ENCODE measurements around the gene TEKT1. TPM values are rescaled to one million over a fixed set of nuclear protein-coding genes. Genes with fewer than 3 reads are reported as not detected.

TEKT1 gene
- polyA plus RNA-seq, 1 donor from 2014 or later = 0.06 TPM

DNA sequence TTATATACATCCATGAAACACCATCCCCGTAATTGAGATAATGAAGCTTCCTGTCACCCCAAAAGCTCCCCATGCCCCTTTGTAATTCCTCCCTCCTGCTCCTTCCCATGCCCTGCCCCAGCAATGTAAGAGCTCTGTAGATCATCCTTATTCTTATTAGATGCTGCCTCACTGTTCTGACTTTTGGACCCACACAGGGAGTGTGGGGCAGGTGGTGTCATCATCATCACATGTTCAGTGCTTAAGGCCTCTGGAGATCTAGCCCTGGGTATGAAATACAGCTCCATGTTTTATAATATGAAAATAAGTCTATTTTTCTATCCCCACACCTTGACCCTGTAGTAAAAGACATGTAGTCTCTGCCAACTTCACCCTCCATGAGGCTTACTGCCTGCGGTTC, 73.8 kb downstream of the TEKT1 start:
- Histone ChIP-seq H3F3A (ENCODE audit: insufficient read depth, low read length, poor library complexity, severe bottlenecking) (no peaks in the 10 kb centered on the region), H3K4me2 (ENCODE audit: low read length) (no peak overlapping the region), H2AFZ (ENCODE audit: low read depth, low read length) (no peak overlapping the region), H3K9me2 (ENCODE audit: insufficient read depth, low read length) (no peaks in the 10 kb centered on the region), H3K9ac (ENCODE audit: low read length) (no peak overlapping the region), H3K36me3 (ENCODE audit: insufficient read depth, low read length) (no peaks in the 10 kb centered on the region), H4K20me1 (ENCODE audit: insufficient read depth) (no peaks in the 10 kb centered on the region), H3K4me3 (ENCODE audit: low read length) (no peak overlapping the region), H3K27ac (ENCODE audit: low read length) (no peak overlapping the region), H3K79me2 (replicated peaks; ENCODE audit: insufficient read depth, low read length) (no peaks in the 10 kb centered on the region), H3K27me3 (ENCODE audit: insufficient read depth, low read depth, low read length) (no peaks in the 10 kb centered on the region), H3K9me3 (ENCODE audit: low read length) (no peaks in the 10 kb centered on the region)
- TF ChIP-seq POLR2AphosphoS5 (IDR thresholded peaks at IDR 0.05) (no peak), EZH2 (IDR thresholded peaks at IDR 0.05; ENCODE audit: borderline replicate concordance, insufficient read depth, low read length, poor library complexity, severe bottlenecking) (no peak), TAF1 (IDR thresholded peaks at IDR 0.05; ENCODE audit: low read depth) (no peak), RAD21 (conservative IDR thresholded peaks at IDR 0.05) (no peak), MXI1 (conservative IDR thresholded peaks at IDR 0.05; ENCODE audit: poor library complexity, severe bottlenecking) (no peak), EP300 (conservative IDR thresholded peaks at IDR 0.05; ENCODE audit: poor library complexity, severe bottlenecking) (no peak), SMC3 (conservative IDR thresholded peaks at IDR 0.05; ENCODE audit: poor library complexity) (no peak)
- TF ChIP-seq, protein P1, sequence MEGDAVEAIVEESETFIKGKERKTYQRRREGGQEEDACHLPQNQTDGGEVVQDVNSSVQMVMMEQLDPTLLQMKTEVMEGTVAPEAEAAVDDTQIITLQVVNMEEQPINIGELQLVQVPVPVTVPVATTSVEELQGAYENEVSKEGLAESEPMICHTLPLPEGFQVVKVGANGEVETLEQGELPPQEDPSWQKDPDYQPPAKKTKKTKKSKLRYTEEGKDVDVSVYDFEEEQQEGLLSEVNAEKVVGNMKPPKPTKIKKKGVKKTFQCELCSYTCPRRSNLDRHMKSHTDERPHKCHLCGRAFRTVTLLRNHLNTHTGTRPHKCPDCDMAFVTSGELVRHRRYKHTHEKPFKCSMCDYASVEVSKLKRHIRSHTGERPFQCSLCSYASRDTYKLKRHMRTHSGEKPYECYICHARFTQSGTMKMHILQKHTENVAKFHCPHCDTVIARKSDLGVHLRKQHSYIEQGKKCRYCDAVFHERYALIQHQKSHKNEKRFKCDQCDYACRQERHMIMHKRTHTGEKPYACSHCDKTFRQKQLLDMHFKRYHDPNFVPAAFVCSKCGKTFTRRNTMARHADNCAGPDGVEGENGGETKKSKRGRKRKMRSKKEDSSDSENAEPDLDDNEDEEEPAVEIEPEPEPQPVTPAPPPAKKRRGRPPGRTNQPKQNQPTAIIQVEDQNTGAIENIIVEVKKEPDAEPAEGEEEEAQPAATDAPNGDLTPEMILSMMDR (IDR thresholded peaks at IDR 0.05; ENCODE audit: poor library complexity, severe bottlenecking) = no peak
- TF ChIP-seq, protein P2, sequence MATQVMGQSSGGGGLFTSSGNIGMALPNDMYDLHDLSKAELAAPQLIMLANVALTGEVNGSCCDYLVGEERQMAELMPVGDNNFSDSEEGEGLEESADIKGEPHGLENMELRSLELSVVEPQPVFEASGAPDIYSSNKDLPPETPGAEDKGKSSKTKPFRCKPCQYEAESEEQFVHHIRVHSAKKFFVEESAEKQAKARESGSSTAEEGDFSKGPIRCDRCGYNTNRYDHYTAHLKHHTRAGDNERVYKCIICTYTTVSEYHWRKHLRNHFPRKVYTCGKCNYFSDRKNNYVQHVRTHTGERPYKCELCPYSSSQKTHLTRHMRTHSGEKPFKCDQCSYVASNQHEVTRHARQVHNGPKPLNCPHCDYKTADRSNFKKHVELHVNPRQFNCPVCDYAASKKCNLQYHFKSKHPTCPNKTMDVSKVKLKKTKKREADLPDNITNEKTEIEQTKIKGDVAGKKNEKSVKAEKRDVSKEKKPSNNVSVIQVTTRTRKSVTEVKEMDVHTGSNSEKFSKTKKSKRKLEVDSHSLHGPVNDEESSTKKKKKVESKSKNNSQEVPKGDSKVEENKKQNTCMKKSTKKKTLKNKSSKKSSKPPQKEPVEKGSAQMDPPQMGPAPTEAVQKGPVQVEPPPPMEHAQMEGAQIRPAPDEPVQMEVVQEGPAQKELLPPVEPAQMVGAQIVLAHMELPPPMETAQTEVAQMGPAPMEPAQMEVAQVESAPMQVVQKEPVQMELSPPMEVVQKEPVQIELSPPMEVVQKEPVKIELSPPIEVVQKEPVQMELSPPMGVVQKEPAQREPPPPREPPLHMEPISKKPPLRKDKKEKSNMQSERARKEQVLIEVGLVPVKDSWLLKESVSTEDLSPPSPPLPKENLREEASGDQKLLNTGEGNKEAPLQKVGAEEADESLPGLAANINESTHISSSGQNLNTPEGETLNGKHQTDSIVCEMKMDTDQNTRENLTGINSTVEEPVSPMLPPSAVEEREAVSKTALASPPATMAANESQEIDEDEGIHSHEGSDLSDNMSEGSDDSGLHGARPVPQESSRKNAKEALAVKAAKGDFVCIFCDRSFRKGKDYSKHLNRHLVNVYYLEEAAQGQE (IDR thresholded peaks at IDR 0.05; ENCODE audit: borderline replicate concordance) = no peak

DNA sequence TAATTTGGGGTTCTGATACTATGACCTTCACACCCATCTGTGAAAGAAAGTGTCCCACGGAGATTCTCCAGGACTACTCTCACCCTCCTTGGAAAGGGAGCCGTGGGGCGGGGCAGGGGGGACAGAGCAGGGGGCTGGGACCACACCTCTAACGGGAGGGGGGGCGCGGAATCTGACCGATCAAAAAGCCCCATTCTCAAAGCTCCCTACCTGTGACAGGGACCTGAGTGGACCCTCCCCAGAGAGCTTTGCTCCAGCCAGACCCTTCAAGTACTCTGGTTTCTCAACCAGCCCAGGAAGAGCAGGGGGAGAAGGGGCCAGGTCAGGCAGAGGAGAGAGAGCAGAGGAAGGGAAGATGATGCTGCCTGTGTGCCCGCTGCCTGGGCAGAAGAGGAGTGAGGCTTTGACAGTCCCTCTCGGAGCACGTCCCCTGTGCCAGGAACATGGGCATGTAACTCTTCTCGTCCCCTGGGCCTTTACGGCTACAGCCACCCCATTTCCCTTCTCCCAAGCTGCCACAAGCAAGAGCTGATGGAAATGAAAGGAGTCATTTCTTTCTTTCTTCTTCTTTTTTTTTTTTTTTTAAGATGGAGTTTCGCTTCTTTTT, 75.0 kb downstream of the TEKT1 start:
- Histone ChIP-seq H3K79me2 (replicated peaks; ENCODE audit: insufficient read depth, low read length) (no peaks in the 10 kb centered on the region), H3K9ac (ENCODE audit: low read length) (no peak overlapping the region), H4K20me1 (ENCODE audit: insufficient read depth) (no peaks in the 10 kb centered on the region), H3K4me3 (ENCODE audit: low read length) (no peak overlapping the region), H2AFZ (ENCODE audit: low read depth, low read length) (no peak overlapping the region), H3K36me3 (ENCODE audit: insufficient read depth, low read length) (no peaks in the 10 kb centered on the region), H3K9me2 (ENCODE audit: insufficient read depth, low read length) (no peaks in the 10 kb centered on the region), H3K27ac (ENCODE audit: low read length) (no peak overlapping the region), H3K27me3 (ENCODE audit: insufficient read depth, low read depth, low read length) (no peaks in the 10 kb centered on the region), H3F3A (ENCODE audit: insufficient read depth, low read length, poor library complexity, severe bottlenecking) (no peaks in the 10 kb centered on the region), H3K4me2 (ENCODE audit: low read length) (no peak overlapping the region), H3K9me3 (ENCODE audit: low read length) (no peaks in the 10 kb centered on the region)
- TF ChIP-seq, protein P1 (IDR thresholded peaks at IDR 0.05; ENCODE audit: poor library complexity, severe bottlenecking) = no peak
- no peak for TF ChIP-seq POLR2AphosphoS5 (IDR thresholded peaks at IDR 0.05)
- no peak for TF ChIP-seq RAD21 (conservative IDR thresholded peaks at IDR 0.05)
- no peak for TF ChIP-seq MXI1 (conservative IDR thresholded peaks at IDR 0.05; ENCODE audit: poor library complexity, severe bottlenecking)
- TF ChIP-seq, protein P2 (IDR thresholded peaks at IDR 0.05; ENCODE audit: borderline replicate concordance) = no peak
- TF ChIP-seq EP300 (conservative IDR thresholded peaks at IDR 0.05; ENCODE audit: poor library complexity, severe bottlenecking) = no peak
- no peak for TF ChIP-seq TAF1 (IDR thresholded peaks at IDR 0.05; ENCODE audit: low read depth)
